GM19351 (cell line): ENCODE measurements around the gene CEP295NL.
"Not testable (repeated sequence)": the region's sequence is repeated elsewhere in the genome, so short reads cannot be mapped to it uniquely, and the experiment has no call there.

ENCODE experiments used
- ATAC-seq: cut with Tn5 transposase; IDR thresholded peaks from one replicate; pipeline ENCODE4 v1.9.1; 2021; ENCODE audit warnings: mild to moderate bottlenecking, moderate library complexity; ENCODE audit not compliant: unreplicated experiment

CEP295NL gene

GRCh38 chr17:78891406-78892061 is 11.5 kb downstream of the CEP295NL start:
- no peak for ATAC-seq

- no peak for ATAC-seq
These were observed 12.5 kb downstream of the CEP295NL start for GRCh38 chr17:78890498-78890897.

- ATAC-seq, result not testable (repeated sequence)
These were observed 12.9 kb downstream of the CEP295NL start for GRCh38 chr17:78890096-78890495.

GRCh38 chr17:78889531-78889930 is 13.5 kb downstream of the CEP295NL start:
- ATAC-seq, result peak; percentile 43

- no peak for ATAC-seq
These were observed 14.0 kb downstream of the CEP295NL start for GRCh38 chr17:78888941-78889518.

GRCh38 chr17:78886954-78887353 is 16.0 kb downstream of the CEP295NL start:
- ATAC-seq, result no peak

GRCh38 chr17:78885956-78886355 is 17.0 kb downstream of the CEP295NL start:
- ATAC-seq, result no peak

- ATAC-seq, result no peak
These were observed 17.9 kb downstream of the CEP295NL start for GRCh38 chr17:78884876-78885667.

GRCh38 chr17:78884148-78884825 is 18.7 kb downstream of the CEP295NL start:
- no peak for ATAC-seq

- no peak for ATAC-seq
These were observed 19.4 kb downstream of the CEP295NL start for GRCh38 chr17:78883533-78884131.

GRCh38 chr17:78883089-78883532 is 19.9 kb downstream of the CEP295NL start:
- no peak for ATAC-seq

GRCh38 chr17:78882540-78883088 is 20.4 kb downstream of the CEP295NL start:
- ATAC-seq, result no peak

GRCh38 chr17:78879635-78880186 is 23.3 kb downstream of the CEP295NL start:
- ATAC-seq, result no peak

GRCh38 chr17:78878871-78879527 is 24.0 kb downstream of the CEP295NL start:
- ATAC-seq, result no peak

- ATAC-seq, result no peak
These were observed 24.7 kb downstream of the CEP295NL start for GRCh38 chr17:78878261-78878660.

GRCh38 chr17:78876954-78877517 is 26.0 kb downstream of the CEP295NL start:
- ATAC-seq, result not testable (repeated sequence)

GRCh38 chr17:78876094-78876597 is 26.9 kb downstream of the CEP295NL start:
- ATAC-seq, result no peak

- ATAC-seq, result no peak
These were observed 27.5 kb downstream of the CEP295NL start for GRCh38 chr17:78875363-78876093.
